ENCODE data around the gene LRFN4. TPM values are rescaled to one million over a fixed set of nuclear protein-coding genes. Genes with fewer than 3 reads are reported as not detected.

Gene LRFN4
- polyA plus RNA-seq, 1 donor from 2014 or later = 2.2 TPM

DNA sequence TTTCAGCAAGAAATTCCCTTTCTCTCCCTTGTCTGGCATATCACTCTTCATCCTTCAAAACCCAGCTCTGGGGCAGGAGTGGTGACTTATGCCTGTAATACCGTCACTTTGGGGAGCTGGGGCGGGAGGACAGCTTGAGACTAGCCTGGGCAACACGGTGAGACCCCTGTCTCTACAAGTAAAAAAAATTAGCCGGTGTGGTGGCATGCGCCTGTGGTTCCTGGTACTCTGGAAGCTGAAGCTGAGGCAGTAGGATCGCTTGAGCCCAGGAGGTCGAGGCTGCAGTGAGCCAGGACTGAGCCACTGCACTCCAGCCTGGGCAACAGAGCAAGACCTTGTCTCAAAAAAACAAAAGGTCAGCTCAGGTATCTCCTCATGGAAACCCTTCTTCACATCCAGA lies 15.0 kb upstream of the LRFN4 start:
- no peaks in the 10 kb centered on the region for H3K9me3 Mint-ChIP-seq

DNA sequence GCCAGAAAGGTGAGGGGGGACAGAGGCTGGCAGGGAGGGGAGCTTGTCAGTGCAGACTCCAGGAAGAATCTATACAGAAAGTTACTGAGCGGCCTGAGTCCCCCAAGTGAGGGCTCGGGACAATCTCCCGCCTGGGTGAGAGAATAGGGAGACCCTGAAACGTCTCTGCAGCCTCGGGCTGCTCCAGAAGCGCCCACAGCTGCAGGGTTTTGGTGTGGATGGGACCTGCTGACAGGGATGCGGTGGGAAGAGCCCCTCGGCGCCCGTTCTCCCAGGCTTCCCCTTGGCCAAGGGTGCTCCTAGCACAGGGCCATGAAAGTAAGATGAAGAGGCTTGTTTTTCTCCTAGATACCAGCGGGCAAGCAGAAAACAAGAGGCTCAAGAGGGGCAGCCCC lies 14.4 kb upstream of the LRFN4 start:
- Mint-ChIP-seq H3K27ac (peak overlapping the region; percentile 52 to 97 (median 91)), H3K27me3 (peaks cover 2% of the 10 kb centered on the region), H3K36me3 (no peaks in the 10 kb centered on the region), H3K4me3 (peak overlapping the region; percentile 88 to 95 (median 94)), H3K9me3 (no peaks in the 10 kb centered on the region), H3K4me1 (peaks cover 28 to 33% (median 30%) of the 10 kb centered on the region in 3 donors)

More for the DNA sequence above, 15.0 kb upstream of the LRFN4 start:
- H3K27me3 Mint-ChIP-seq = peaks cover 2% of the 10 kb centered on the region
- H3K27ac Mint-ChIP-seq = peak overlapping the region; percentile 52 to 97 (median 91)
- peaks cover 28 to 33% (median 30%) of the 10 kb centered on the region in 3 donors for H3K4me1 Mint-ChIP-seq
- H3K36me3 Mint-ChIP-seq = no peaks in the 10 kb centered on the region
- H3K4me3 Mint-ChIP-seq = peak overlapping the region; percentile 88 to 95 (median 94)

DNA sequence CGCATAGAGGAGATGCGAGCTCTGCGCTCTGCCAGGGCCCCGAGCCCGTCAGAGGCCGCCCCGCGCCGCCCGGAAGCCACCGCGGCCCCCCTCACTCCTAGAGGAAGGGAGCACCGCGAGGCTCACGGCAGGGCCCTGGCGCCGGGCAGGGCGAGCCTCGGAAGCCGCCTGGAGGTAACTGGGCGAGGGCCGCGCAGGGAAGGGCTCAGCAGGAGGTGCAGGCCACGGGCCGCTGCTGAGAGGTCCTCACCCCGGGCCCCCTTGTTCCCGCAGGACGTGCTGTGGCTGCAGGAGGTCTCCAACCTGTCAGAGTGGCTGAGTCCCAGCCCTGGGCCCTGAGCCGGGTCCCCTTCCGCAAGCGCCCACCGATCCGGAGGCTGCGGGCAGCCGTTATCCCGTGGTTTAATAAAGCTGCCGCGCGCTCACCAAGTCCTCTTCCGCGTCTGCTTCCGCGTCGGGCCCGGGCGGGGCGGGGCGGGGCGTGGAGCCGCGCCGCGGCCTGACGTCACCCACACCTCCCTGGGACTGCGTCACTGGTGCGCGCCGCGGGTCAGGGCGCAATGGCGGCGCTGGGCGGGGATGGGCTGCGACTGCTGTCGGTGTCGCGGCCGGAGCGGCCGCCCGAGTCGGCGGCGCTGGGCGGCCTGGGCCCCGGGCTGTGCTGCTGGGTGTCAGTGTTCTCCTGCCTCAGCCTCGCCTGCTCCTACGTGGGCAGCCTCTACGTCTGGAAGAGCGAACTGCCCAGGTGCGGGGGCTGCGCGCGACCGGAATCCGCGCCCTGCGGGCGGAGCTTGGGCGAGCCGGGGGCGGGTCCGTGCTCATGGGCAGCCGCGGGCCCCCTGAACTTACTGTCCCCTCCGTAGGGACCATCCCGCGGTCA lies 13.7 kb upstream of the LRFN4 start, which contains the start of gene RCE1:
RCE1 (plus strand) TSS at position 546 of the 880 bp plus-strand sequence; CDS start at position 561, 15 bp downstream.
- Mint-ChIP-seq H3K4me3 (peak within 1 kb of the TSS; percentile 88 to 95 (median 94)), H3K4me1 (peaks cover 28 to 33% (median 30%) of the 10 kb centered on the region in 3 donors), H3K9me3 (no peaks in the 10 kb centered on the region), H3K27ac (peak within 1 kb of the TSS; percentile 97), H3K36me3 (peaks cover 2% of the 10 kb centered on the region), H3K27me3 (peaks cover 2% of the 10 kb centered on the region)

DNA sequence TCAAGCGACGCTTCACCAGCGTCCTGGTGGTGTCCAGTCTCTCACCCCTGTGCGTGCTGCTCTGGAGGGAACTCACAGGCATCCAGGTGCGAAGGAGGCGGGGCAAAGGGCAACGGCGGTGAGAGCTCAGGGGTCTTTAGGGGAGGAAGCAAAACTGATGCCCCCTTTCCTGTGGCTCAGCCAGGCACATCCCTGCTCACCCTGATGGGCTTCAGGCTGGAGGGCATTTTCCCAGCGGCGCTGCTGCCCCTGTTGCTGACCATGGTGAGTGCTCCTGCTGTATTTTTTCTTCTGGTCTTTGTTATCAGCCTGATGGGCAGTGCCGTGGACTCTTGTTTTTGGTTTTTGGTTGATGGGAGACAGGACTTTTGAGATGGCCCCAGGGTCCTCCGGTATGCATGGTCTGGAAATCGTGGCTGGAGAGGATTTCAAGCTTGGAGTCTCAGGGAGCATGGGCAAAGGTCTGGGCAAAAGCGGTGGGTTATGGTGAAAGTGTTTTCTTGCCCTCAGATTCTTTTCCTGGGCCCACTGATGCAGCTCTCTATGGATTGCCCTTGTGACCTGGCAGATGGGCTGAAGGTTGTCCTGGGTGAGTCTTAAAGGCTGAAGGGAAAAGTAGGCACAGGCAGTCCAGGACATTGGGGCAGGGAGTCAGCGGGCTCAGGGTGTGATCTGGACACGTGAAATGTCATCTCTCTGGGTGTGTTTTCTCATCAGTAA lies 12.9 kb upstream of the LRFN4 start:
- Mint-ChIP-seq H3K4me3 (peak overlapping the region; percentile 88 to 95 (median 93)), H3K27ac (peak overlapping the region; percentile 97), H3K4me1 (peaks cover 27 to 33% (median 29%) of the 10 kb centered on the region in 3 donors), H3K9me3 (no peaks in the 10 kb centered on the region), H3K36me3 (peaks cover 2% of the 10 kb centered on the region), H3K27me3 (peaks cover 2% of the 10 kb centered on the region)

DNA sequence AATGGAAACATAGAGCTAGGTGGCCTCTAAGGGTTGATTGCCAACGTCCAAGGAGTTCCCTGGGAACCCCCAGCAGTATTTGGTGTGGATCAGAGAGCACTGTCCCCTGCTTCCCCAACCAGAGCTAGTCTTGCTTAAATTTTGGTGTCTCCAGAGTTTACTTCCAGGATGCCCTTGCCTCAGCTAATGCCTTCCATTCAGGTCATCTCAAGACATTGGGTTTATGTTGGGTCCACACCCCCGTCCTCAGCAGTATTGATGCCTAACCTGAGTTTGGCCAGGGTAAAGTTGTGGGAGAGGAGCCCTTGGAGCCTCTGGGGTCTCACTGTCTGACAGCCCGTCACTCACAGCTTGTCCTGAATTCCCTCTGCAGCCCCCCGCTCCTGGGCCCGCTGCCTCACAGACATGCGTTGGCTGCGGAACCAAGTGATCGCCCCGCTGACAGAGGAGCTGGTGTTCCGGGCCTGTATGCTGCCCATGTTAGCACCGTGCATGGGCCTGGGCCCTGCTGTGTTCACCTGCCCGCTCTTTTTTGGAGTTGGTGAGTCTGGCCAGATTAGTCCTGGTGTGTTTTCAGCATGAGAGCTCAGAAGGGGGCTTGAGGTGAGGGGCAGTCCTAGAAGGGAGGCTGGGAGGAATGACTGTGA lies 12.2 kb upstream of the LRFN4 start:
- Mint-ChIP-seq H3K4me1 (peaks cover 20 to 28% (median 26%) of the 10 kb centered on the region in 3 donors), H3K9me3 (no peaks in the 10 kb centered on the region), H3K27me3 (peaks cover 2% of the 10 kb centered on the region), H3K27ac (peak overlapping the region; percentile 97), H3K36me3 (peaks cover 2% of the 10 kb centered on the region), H3K4me3 (peak overlapping the region; percentile 88 to 95 (median 93))

DNA sequence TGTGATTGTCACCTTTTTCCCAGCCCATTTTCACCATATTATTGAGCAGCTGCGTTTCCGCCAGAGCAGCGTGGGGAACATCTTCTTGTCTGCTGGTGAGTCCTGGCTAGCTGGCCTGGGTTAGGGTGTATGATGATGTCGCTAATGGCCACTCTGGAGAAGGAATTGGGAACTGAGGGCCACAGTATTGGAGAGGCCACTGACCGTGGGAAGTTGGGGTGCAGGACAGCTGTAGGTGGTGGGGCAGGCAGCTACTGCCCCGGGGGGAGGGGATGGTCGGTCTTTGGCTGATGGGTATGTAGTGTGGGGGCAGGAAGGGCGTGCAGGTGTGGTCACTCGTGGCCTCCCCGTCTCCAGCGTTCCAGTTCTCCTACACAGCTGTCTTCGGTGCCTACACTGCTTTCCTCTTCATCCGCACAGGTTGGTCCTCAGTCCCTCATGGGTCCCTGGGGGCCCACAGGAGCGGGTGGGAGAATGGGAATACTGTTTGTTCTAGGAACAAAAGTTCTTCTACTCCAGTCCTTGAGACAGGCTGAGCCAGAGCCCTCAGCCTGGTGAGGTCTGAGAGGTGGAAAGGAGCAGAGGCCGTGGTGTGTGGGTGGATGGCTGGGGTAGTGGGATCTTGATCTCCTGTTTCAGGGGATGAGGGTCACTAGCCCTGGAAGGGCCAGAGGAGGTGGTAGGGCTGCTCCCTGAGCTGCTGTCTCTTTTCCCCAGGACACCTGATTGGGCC lies 11.6 kb upstream of the LRFN4 start:
- Mint-ChIP-seq H3K9me3 (no peaks in the 10 kb centered on the region), H3K27me3 (peaks cover 2% of the 10 kb centered on the region), H3K4me1 (peaks cover 17 to 24% (median 22%) of the 10 kb centered on the region in 3 donors), H3K36me3 (peaks cover 2% of the 10 kb centered on the region), H3K27ac (peak overlapping the region in 2 of 3 donors; percentile 76 to 97), H3K4me3 (peak overlapping the region in 3 of 4 donors; percentile 92 to 95 (median 94))

DNA sequence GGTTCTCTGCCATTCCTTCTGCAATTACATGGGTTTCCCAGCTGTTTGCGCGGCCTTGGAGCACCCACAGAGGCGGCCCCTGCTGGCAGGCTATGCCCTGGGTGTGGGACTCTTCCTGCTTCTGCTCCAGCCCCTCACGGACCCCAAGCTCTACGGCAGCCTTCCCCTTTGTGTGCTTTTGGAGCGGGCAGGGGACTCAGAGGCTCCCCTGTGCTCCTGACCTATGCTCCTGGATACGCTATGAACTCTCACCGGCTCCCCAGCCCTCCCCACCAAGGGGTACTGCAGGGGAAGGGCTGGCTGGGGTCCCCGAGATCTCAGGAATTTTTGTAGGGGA lies 11.0 kb upstream of the LRFN4 start:
- peak overlapping the region in 1 of 3 donors; percentile 97 for H3K27ac Mint-ChIP-seq
- H3K4me1 Mint-ChIP-seq = peaks cover 12 to 19% (median 16%) of the 10 kb centered on the region in 3 donors
- peaks cover 2% of the 10 kb centered on the region for H3K36me3 Mint-ChIP-seq
- peaks cover 2% of the 10 kb centered on the region for H3K27me3 Mint-ChIP-seq
- peak overlapping the region in 3 of 4 donors; percentile 21 to 95 (median 23) for H3K4me3 Mint-ChIP-seq
- no peaks in the 10 kb centered on the region for H3K9me3 Mint-ChIP-seq

DNA sequence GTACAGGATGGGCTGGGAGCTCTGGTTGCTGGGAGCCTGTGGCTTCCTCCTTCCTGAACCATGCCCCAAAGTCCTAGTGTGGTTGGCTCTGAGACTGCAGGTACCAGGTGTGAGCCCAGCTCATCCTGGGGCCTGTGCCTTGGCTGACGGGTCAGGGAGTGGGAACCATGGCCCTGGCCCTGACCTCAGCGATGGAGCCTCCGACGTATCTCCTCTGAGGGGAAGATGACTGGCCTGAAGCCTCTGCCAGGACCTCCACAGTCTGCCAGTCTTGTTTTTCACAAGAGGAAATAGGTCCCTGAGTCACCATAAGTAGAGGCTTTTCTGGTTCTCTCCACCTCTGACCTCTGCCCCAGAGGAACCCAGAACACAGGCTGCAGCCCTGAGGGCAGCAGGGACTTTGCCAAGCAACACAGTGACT lies 10.2 kb upstream of the LRFN4 start:
- Mint-ChIP-seq H3K36me3 (peaks cover 2% of the 10 kb centered on the region), H3K27ac (peak overlapping the region in 2 of 3 donors; percentile 27 to 66), H3K9me3 (no peaks in the 10 kb centered on the region), H3K4me1 (peaks cover 6 to 16% (median 13%) of the 10 kb centered on the region in 3 donors), H3K27me3 (peaks cover 2% of the 10 kb centered on the region), H3K4me3 (peak overlapping the region in 1 of 4 donors; percentile 95)

DNA sequence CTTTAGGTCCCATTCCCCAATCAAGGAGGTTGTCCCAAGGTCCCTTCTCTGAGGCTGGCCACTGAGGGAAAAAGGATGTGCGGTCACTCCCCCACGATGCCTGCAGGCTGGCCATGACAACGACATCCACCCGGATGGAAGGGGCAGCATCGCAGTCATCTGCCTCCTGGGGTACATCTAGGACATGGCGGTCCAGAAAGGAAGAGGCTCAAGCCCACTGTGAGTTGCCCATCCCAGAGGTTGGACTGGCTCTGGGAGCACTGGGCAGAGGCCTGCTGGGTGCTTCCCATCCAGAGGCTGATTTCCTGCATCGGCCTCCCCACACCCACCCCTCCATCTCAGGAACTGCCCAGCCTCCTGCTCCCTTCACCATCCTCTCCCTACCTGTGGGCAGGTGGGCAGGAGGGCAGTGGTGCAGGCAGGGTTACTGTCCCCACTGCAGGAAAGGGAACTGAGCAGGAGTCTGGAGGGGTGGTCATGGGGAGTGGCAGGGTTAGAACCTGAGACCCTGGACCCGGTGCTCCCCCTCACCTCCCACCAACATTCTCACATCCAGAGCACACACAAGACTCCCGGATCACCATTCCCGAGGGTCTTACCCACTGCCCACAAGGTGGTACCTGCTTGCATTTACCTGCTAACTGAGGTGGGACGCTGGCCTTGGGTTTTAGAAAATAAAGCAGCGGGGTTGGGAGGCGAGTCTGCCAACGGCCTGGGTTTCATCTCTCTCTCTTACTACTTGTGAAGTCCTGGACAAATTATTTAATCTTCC lies 9.2 kb upstream of the LRFN4 start:
- Mint-ChIP-seq H3K9me3 (no peaks in the 10 kb centered on the region), H3K36me3 (peaks cover 2% of the 10 kb centered on the region), H3K4me3 (peak overlapping the region in 1 of 4 donors; percentile 38), H3K4me1 (peaks cover 6 to 13% (median 12%) of the 10 kb centered on the region in 3 donors), H3K27ac (peak overlapping the region in 1 of 3 donors; percentile 52), H3K27me3 (peaks cover 2% of the 10 kb centered on the region)

DNA sequence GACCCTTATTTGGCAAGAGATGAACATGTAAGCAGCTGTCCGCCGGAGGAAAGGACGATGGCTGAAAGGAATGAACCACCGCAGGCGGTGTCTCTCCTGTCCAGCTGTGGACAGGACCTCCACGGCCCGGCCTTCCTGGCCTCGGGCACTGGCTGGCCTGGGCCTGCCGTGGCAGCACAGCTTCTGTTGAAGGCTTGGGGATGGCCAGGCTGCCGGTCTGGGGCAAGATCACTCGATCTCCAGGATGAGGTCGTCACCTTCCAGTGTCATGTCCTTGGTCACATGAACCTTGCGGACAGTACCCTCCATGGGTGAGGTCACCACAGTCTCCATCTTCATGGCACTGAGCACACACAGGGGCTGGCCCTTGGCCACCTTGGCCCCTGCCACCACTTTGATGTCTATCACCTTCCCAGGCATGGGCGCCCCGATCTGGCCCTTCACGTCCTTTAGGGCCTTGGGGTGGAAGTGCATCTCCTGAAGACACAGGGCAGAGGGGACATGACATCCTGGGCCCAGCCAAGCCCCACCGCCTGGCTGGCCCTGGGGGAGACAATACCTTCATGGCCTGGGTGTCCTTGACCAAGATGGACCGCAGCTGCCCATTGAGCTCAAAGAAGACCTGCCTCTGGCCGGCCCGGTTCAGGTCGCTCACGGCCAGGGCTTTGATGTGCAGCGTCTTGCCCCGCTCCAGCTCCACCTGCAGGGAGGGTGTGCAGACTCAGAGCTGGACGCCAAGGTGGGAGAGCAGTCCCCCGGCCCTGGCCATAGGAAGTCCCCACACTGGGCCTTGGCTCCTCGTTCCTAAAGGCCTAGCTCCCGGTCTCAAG lies 8.0 kb upstream of the LRFN4 start:
- H3K27me3 Mint-ChIP-seq = peaks cover under 1% of the 10 kb centered on the region
- H3K4me3 Mint-ChIP-seq = peak overlapping the region in 1 of 4 donors; percentile 38
- H3K4me1 Mint-ChIP-seq = peaks cover 6 to 12% (median 9%) of the 10 kb centered on the region in 3 donors
- peak overlapping the region in 1 of 3 donors; percentile 52 for H3K27ac Mint-ChIP-seq
- no peaks in the 10 kb centered on the region for H3K9me3 Mint-ChIP-seq
- H3K36me3 Mint-ChIP-seq = peaks cover 2% of the 10 kb centered on the region

DNA sequence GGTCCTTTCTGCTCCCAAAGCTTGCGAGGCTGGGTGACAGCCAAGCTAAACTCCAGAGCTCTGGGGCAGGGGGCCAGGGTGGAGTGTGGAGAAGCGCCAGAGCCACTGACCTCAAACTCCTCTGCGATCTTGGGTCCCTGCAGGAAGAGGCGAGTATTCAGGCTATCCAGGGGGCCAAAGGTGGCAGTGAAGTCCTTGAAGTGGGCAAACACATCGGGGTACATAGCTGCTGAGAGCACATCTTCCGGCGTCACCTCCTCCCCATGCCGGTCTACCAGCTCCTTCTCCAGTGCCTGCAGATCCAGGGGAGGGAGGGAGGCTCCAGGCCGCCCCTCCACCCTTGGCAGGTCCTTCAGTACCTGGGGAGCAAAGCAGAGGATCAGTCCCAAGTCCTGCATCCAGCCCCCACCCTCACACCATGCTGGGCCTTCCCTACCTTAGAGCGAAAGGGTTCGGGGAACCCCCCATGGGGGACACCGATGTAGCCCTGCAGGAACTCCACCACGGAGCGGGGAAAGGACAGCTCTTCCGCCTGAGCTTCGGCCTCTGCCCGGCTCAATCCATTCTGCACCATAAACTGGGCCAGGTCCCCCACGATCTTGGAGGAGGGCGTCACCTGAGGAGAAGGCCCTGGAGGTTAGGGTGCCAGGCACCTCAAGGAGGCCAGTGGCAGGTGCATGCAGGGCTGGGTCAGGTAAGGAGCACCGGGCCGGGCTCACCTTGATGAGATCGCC lies 7.2 kb upstream of the LRFN4 start:
- Mint-ChIP-seq H3K27me3 (no peaks in the 10 kb centered on the region), H3K4me3 (peak overlapping the region in 1 of 4 donors; percentile 23), H3K36me3 (peaks cover 2% of the 10 kb centered on the region), H3K9me3 (no peaks in the 10 kb centered on the region), H3K4me1 (peaks cover 4 to 8% (median 6%) of the 10 kb centered on the region in 3 donors), H3K27ac (peak overlapping the region in 1 of 3 donors; percentile 35)

DNA sequence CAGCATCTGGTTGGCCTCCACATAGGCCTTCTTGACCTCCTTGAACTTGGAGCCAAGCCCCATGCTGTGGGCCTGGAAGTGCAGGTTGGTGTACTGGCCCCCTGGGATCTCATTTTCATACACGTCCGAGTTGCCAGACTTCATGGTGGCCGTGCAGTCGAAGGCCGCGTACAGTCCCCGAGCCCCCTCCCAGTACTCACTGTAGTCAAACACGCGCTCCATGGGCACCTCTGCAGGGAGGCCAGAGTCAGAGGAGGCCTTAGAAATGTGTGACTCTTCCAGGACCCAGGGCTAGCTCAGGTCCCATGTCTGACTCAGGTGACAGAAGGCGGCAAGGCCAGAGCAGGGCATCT lies 6.7 kb upstream of the LRFN4 start:
- Mint-ChIP-seq H3K4me1 (peaks cover 6% of the 10 kb centered on the region in 3 donors), H3K4me3 (peak overlapping the region in 1 of 4 donors; percentile 23), H3K27me3 (no peaks in the 10 kb centered on the region), H3K9me3 (no peaks in the 10 kb centered on the region), H3K27ac (no peak overlapping the region), H3K36me3 (peaks cover 2% of the 10 kb centered on the region)
